Brain microvascular endothelial cell (primary cell): ENCODE data around the gene CLDN1.

Experiments
- DNase-seq: peaks from one replicate; pipeline ENCODE4 v3.0.0-alpha.2; 2020
- H3K27ac ChIP-seq: fragments of 250-450 bp; sonication (Bioruptor Pico); 2 replicates; pipeline ENCODE4 v1.5.1; 2020; ENCODE audit warnings: mild to moderate bottlenecking, moderate library complexity
- H3K27me3 ChIP-seq: fragments of 250-450 bp; sonication (Bioruptor Pico); replicated peaks from 2 replicates; pipeline ENCODE4 v1.5.1; 2020; ENCODE audit warnings: mild to moderate bottlenecking
- H3K36me3 ChIP-seq: fragments of 250-450 bp; sonication (Bioruptor Pico); replicated peaks from 2 replicates; pipeline ENCODE4 v1.5.1; 2020; ENCODE audit warnings: mild to moderate bottlenecking
- H3K4me3 ChIP-seq: 2 replicates; pipeline ENCODE4 v1.5.1; 2011; ENCODE audit warnings: low read depth, mild to moderate bottlenecking, control low read depth, low read length, moderate library complexity
- in situ Hi-C: cut with HindIII; loops from 2 replicates; pipeline ENCODE4 v1.10.0; 2017; ENCODE audit warnings: low sequenced_read_pairs, low pct_ligation_motif_present
- TF ChIP-seq, protein P1 (sequence below): IDR thresholded peaks from 2 replicates; pipeline ENCODE4 v1.5.1; 2011; ENCODE audit warnings: low read depth, mild to moderate bottlenecking, moderate library complexity, low read length, control low read depth, inconsistent platforms; ENCODE audit errors: missing control alignments

The CLDN1 gene, protein sequence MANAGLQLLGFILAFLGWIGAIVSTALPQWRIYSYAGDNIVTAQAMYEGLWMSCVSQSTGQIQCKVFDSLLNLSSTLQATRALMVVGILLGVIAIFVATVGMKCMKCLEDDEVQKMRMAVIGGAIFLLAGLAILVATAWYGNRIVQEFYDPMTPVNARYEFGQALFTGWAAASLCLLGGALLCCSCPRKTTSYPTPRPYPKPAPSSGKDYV

DNA sequence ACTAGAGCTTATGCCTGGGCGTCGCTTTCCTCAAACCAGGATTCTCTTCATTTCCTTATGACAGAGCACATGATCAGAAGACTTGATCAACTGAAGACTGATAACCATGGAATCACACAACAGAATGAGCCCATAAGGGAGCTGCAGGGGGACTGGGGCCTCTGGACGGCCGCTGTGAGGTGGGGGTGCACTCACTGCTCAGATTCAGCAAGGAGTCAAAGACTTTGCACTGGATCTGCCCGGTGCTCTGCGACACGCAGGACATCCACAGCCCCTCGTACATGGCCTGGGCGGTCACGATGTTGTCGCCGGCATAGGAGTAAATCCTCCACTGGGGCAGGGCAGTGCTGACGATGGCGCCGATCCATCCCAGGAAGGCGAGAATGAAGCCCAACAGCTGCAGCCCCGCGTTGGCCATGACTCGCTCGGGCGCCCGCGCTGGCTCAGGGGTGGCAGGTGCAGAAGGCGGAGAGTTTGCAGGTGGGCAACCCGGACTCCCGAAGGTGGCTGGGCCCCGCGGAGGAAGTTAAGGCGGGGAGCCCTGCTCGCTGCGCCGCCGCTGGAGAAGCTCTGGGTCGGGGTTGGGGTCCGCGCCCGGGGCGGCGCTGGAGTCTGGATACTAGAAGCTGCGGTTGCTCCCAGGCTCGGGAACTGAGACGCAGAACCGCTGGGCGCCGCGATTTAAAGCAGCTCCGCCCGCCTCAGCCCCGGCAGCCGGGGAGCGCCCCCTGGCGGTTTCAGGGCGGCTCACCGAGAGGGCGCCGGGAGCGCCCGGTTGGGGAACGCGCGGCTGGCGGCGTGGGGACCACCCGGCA is at the start of gene CLDN1:
Gene CLDN1, minus strand, starts transcription at position 658 of the 815 bp plus-strand sequence. Its CDS starts 240 bp downstream, at position 418.
- in situ Hi-C loops = no loop called here
- no peaks in the 10 kb centered on the region for H3K36me3 ChIP-seq
- DNase-seq = peak; percentile 71
- TF ChIP-seq, protein P1, sequence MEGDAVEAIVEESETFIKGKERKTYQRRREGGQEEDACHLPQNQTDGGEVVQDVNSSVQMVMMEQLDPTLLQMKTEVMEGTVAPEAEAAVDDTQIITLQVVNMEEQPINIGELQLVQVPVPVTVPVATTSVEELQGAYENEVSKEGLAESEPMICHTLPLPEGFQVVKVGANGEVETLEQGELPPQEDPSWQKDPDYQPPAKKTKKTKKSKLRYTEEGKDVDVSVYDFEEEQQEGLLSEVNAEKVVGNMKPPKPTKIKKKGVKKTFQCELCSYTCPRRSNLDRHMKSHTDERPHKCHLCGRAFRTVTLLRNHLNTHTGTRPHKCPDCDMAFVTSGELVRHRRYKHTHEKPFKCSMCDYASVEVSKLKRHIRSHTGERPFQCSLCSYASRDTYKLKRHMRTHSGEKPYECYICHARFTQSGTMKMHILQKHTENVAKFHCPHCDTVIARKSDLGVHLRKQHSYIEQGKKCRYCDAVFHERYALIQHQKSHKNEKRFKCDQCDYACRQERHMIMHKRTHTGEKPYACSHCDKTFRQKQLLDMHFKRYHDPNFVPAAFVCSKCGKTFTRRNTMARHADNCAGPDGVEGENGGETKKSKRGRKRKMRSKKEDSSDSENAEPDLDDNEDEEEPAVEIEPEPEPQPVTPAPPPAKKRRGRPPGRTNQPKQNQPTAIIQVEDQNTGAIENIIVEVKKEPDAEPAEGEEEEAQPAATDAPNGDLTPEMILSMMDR = peak; percentile 73
- no peaks in the 10 kb centered on the region for H3K27me3 ChIP-seq
- peak within 1 kb of the TSS; percentile 67 for H3K4me3 ChIP-seq
- H3K27ac ChIP-seq = no peak within 1 kb of the TSS

- Histone ChIP-seq H3K27ac (no peak overlapping the region), H3K27me3 (no peaks in the 10 kb centered on the region), H3K36me3 (no peaks in the 10 kb centered on the region), H3K4me3 (no peak overlapping the region)
- in situ Hi-C loops = no loop called here
- DNase-seq = no peak
- TF ChIP-seq, protein P1 = no peak
Observed at GRCh38 chr3:190371152-190371551, 48.9 kb upstream of the CLDN1 start.

GRCh38 chr3:190370369-190370768 is 48.1 kb upstream of the CLDN1 start:
- Histone ChIP-seq H3K36me3 (no peaks in the 10 kb centered on the region), H3K27ac (no peak overlapping the region), H3K4me3 (no peak overlapping the region), H3K27me3 (no peaks in the 10 kb centered on the region)
- in situ Hi-C loops = no loop called here
- TF ChIP-seq, protein P1 = no peak
- no peak for DNase-seq

DNA sequence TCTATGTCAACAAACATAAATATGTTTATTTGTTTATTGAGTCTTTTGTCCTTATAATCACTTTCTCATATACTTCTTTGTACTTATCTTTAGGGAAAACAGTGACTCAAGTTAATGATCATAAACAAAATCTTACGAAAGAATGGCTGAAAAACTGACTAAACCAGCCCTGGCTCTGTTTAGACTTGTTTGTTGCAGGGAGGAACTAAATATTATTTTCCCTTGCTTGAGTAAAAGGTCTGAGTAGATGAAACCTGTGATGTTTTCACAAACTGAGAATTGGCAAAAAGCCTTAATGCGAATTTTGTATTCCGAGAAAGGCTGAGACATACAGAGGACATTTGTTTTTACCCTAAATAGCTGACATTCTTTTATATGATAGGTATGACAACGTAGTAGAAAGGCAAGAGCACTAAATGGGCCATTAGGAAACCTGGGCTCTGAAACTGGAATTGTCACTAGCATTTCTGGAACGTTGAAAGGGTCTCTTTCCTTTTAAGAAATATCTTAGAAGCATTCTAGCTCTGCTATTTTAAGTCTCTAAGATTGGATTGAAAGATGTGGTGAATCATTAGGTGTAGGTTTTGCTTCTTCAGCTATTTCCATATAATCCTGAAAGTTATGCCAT is 47.5 kb upstream of the CLDN1 start:
- no peak overlapping the region for H3K4me3 ChIP-seq
- no peak for DNase-seq
- H3K27me3 ChIP-seq = no peaks in the 10 kb centered on the region
- in situ Hi-C loops = no loop called here
- H3K36me3 ChIP-seq = no peaks in the 10 kb centered on the region
- TF ChIP-seq, protein P1 = no peak
- H3K27ac ChIP-seq = no peak overlapping the region

- H3K27me3 ChIP-seq = no peaks in the 10 kb centered on the region
- TF ChIP-seq, protein P1 = no peak
- no peak overlapping the region for H3K4me3 ChIP-seq
- no peak for DNase-seq
- no peaks in the 10 kb centered on the region for H3K36me3 ChIP-seq
- no peak overlapping the region for H3K27ac ChIP-seq
- in situ Hi-C loops = no loop called here
Observed at GRCh38 chr3:190368881-190369280, 46.6 kb upstream of the CLDN1 start.
